HG02678 (cell line): ENCODE data around the gene IGIP.

Experiments
- ATAC-seq: cut with Tn5 transposase; IDR thresholded peaks from one replicate; pipeline ENCODE4 v1.9.1; 2021; ENCODE audit warnings: mild to moderate bottlenecking, moderate library complexity; ENCODE audit not compliant: unreplicated experiment

Gene IGIP

GRCh38 chr5:140125637-140126036 lies at the start of gene IGIP:
TSS of gene IGIP (plus strand) at chr5:140125937. CDS start at chr5:140128477, 2,540 bp downstream.
- no peak for ATAC-seq

DNA sequence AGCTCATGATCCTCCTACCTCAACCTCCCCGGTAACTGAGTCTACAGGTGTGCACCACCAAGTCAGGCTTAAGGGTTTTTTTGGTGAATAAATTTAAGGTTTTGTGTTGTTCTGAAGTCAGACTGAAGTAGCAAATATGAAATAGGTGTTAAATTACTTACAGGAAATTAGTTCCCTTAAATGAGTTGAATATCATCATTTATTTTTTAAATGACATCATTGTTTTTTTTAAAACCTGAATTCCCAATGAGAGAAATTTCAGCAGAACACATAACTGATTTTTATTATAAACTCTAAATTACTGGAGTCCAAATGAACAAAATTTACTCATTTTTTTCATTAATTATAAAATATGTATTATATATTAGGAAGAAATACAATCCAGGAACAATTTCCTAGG lies 49.6 kb upstream of the IGIP start:
- ATAC-seq: no peak

DNA sequence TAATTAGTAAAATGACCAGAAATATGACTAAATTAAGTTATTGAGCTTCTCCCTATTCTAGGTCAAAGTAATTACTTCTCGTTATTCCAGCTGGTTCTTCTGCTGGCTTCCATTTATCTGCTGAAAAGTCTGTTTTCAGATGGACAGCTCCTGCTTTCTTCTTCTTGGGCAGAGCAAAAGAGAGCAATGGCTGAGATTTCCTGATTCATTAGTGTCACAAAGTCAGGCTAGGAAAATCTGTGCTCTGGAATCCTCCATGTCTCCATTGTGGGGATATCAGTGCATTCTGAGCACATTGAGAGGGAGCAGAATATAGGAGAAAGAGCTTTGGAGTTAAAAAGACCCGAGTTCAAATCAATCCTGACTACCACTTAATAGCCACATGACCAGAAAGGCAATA lies 48.9 kb upstream of the IGIP start:
- no peak for ATAC-seq

- no peak for ATAC-seq
Measured at GRCh38 chr5:140083120-140083519, 42.6 kb upstream of the IGIP start.

GRCh38 chr5:140083650-140084049 lies 42.1 kb upstream of the IGIP start:
- ATAC-seq: no peak

GRCh38 chr5:140084541-140084940 lies 41.2 kb upstream of the IGIP start:
- no peak for ATAC-seq

- no peak for ATAC-seq
Measured at GRCh38 chr5:140090251-140090650, 35.5 kb upstream of the IGIP start.

GRCh38 chr5:140093179-140093578 lies 32.6 kb upstream of the IGIP start:
- ATAC-seq: no peak

DNA sequence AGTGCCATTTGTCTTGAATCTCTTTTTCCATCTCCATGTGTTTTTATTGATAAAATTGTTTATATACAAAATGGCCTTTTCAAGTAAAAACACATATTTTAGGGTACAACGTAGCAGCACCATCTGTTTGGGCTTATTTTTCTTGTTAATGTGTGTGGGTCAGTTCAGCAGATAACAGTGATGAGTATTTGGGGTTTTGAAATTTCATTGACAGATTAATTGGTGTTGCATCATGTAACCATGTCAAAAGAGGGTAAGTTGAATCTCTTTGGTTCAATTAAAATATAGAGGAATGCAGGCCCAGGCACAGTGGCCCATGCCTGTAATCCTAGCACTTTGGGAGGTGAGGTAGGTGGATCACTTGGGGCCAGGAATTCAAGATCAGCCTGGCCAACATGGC lies 31.9 kb upstream of the IGIP start:
- no peak for ATAC-seq

GRCh38 chr5:140094889-140095288 lies 30.8 kb upstream of the IGIP start:
- no peak for ATAC-seq

DNA sequence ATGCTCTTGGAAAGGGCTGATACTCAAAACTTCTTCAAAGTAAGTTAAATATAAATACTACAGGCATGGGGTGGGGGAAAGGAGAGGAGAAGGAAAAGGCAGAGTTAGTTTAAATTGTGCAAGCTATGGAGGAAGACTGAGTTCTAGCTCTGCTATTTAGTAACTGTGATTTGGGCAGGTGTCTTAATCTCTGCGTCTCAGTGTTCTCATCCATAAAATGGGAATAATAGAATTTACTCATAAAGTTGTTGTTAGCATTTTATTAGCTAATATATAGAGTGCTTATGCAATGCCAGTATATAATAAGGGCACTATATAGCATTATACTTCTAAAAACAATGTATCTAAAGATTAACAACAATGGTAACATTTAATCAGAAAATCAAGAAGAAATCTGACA lies 24.6 kb upstream of the IGIP start:
- no peak for ATAC-seq

DNA sequence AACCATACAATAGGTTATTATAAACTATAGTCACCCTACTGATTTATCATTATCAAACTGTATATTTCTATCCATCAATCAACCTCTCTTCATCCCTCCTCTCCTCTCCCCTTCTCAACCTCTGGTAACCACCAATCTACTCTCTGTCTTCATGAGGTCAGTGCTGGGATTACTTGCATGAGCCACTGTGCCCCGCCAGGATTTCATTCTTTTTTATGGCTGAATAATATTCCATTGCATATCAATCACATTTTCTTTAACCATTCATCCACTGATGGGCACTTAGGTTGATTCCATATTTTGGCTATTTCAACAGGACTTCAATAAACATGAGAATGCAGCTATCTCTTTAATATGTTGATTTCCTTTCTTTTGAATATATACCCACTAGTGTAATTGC lies 22.6 kb upstream of the IGIP start:
- ATAC-seq: no peak

DNA sequence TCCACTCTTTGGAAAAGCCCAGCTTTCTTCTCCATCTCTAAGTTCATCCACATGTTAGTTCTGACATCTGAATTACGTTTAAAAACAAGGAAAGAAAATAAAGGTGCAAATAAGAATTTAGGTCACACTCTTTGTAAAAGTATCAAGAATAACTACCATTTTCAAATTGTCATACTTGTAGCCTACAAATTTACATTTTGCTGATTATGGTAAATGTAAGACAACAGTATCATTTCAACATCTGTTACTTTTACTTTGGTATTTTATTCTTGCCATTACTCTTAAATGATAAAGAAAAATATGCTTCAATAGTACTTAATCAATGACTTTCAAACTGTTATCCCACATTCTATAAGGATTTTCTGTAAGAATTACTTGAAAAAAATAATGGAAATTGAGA lies 21.6 kb upstream of the IGIP start:
- ATAC-seq: no peak

DNA sequence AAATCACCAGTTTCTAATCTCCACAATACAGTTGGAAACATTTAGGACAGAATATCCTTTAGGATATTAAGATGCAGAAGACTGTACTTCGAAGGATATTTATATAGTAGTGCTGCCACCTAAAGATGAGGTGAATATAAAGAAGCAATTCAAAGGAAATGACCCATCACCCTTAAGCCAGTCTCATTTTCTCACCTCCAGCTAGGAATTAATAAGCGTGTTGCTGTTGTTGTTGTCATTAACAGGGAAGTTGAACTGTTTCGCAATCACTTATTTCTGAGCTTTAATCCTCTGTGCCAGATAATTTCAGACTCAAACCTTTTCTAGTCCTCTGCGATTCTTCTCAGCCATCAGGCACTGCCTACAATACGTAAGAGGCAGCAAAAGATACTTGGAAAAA lies 19.6 kb upstream of the IGIP start:
- ATAC-seq: no peak

GRCh38 chr5:140106805-140107311 lies 18.9 kb upstream of the IGIP start:
- no peak for ATAC-seq

- peak; percentile 90 for ATAC-seq
Measured at GRCh38 chr5:140107312-140108092, 18.2 kb upstream of the IGIP start.

DNA sequence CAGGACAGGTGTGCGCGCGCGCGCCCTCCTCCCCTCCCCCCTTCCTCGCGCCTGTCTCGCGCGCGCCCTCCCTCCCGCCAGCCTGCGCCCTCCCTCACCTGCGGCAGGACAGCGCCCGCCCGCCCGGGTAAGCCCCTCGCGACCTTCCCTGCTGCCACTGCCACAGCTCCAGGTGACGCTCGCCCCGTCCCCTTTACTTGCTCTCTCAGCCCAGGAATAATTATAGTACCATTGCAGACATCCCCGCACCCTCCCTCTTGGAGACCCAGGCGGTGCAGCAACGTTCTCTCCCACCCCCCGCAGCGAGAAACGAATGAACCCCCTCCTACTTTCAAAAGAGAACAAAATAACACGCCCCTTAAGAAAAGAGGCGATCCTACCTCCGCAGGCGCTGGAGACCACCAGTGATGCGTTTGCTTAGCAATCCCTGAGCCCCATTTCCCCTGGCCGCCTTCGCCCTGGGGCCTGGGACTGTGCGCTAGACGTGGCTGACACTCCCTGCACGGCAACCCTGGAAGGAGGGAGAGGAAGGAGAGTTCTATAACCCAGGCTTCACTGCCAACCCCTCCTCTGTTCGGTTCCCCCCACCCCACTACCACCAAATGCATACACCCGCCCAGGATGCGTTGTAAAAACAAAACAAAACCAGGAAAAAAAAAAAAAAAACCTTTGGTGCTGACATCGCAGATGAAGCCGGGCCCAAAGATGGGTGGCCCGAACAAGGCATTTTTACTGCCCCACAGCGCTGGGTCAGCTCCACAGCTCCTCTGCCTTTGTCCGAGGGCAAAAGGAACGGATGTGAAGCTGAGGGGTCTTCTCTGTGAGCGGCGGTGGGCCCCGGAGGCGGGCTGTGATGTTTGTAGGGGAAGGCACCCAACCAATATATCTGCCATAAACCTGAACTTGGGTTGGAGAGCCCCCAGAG lies 17.4 kb upstream of the IGIP start:
- no peak for ATAC-seq

DNA sequence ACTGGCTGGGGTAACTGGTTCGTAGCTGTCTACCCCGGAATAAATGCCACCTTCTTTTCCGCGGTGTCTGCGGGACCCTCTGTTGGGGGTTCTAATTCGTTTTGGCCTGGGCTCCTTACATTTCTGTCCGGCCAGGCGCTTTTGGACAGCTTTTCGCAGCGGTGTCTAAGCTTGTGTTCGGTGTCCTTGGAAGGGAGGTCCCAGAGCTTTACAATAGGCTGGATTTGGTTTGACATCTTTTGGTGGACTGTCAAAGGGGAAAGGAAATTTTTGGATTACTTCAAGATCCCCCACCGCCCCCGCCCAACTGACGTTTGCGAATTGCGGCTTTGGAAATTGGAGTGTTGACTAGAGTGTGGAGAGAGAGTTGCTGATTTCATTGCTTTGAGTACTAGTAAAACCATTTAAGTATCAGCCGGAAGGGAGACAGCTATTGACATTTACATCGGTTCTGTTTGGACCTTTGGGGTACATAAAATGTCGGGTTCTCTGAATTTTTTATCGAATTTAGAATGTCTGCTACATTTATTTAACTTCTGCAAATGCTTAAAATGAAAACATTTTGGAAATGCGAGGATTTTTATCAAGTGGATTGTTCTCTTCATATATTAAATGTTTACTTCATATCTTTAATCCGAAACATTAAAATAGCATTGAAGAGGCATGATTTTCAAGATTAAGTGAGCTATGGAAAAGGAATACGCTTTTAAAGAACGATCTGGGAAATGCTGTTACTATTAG lies 16.5 kb upstream of the IGIP start:
- ATAC-seq: no peak

- no peak for ATAC-seq
Measured at GRCh38 chr5:140109759-140110645, 15.7 kb upstream of the IGIP start.

DNA sequence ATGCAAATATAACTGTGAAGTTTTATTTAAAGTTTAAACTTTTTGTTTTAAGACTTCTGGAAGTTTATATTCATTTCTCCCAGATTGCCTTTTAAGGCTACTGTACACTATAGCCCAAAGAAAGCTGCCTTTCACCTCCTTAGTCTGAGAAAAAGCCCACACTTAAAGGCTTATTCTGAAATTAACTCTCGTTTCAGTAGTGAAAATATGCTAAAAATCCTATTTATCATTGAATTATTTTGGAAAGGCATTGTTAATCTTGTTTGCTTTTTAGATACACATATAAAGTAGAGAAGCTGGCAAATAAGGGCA lies 15.1 kb upstream of the IGIP start:
- ATAC-seq: no peak
